BLaER1 (cell line): ENCODE data around the gene HOXB2.

Source experiments
- H3K27ac ChIP-seq: shearing (Covaris generic); formaldehyde crosslinking; 2 replicates; pipeline ENCODE4 v1.8.1; 2022
- H3K27me3 ChIP-seq: shearing (Covaris generic); formaldehyde crosslinking; 2 replicates; pipeline ENCODE4 v1.8.1; 2022
- H3K36me3 ChIP-seq: shearing (Covaris generic); formaldehyde crosslinking; 2 replicates; pipeline ENCODE4 v1.8.1; 2022
- H3K4me1 ChIP-seq: shearing (Covaris generic); formaldehyde crosslinking; 2 replicates; pipeline ENCODE4 v1.8.1; 2022
- H3K4me2 ChIP-seq: shearing (Covaris generic); formaldehyde crosslinking; 2 replicates; pipeline ENCODE4 v1.8.1; 2022
- H3K4me3 ChIP-seq: shearing (Covaris generic); formaldehyde crosslinking; 2 replicates; pipeline ENCODE4 v1.8.1; 2022
- H3K9ac ChIP-seq: shearing (Covaris generic); formaldehyde crosslinking; 2 replicates; pipeline ENCODE4 v1.8.1; 2022
- H3K9me3 ChIP-seq: shearing (Covaris generic); formaldehyde crosslinking; 2 replicates; pipeline ENCODE4 v1.8.1; 2022
- H4K20me1 ChIP-seq: shearing (Covaris generic); formaldehyde crosslinking; 2 replicates; pipeline ENCODE4 v1.8.1; 2022
- Cebpa-rat ChIP-seq: shearing (Covaris generic); IDR thresholded peaks from 2 replicates; pipeline ENCODE4 v1.8.1; 2022

HOXB2 gene

DNA sequence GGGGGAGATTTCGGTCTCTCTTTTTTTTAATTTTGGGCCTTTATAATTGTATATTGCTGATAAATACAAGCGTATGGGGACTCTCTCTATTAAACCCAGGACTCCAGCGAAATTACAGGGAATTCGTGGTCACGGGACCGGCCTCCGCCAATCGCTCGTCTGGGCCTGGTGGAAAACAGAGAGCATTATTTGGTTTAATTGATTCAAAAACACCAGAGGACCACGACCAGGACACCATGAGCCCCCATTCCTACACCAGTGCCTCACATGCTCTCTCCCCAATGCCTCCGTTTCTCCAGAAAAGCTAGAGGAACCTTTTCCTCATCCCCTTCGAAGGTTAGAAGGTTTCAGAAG, at the start of gene HOXB2:
TSS of gene HOXB2 (minus strand) at position 88 of the 354 bp plus-strand sequence. CDS start 198 bp downstream, outside the sequence.
- H3K27ac ChIP-seq: no peak within 1 kb of the TSS
- H3K4me2 ChIP-seq: no peak within 1 kb of the TSS
- no peak for TF ChIP-seq Cebpa-rat
- H3K4me3 ChIP-seq: no peak within 1 kb of the TSS
- H3K9me3 ChIP-seq: peaks cover 10% of the 10 kb centered on the region
- no peaks in the 10 kb centered on the region for H3K36me3 ChIP-seq
- no peak within 1 kb of the TSS for H3K9ac ChIP-seq
- peaks cover 100% of the 10 kb centered on the region for H3K27me3 ChIP-seq
- H3K4me1 ChIP-seq: no peaks in the 10 kb centered on the region; the same call in 1 of the 2 replicates
- peaks cover 92% of the 10 kb centered on the region for H4K20me1 ChIP-seq

DNA sequence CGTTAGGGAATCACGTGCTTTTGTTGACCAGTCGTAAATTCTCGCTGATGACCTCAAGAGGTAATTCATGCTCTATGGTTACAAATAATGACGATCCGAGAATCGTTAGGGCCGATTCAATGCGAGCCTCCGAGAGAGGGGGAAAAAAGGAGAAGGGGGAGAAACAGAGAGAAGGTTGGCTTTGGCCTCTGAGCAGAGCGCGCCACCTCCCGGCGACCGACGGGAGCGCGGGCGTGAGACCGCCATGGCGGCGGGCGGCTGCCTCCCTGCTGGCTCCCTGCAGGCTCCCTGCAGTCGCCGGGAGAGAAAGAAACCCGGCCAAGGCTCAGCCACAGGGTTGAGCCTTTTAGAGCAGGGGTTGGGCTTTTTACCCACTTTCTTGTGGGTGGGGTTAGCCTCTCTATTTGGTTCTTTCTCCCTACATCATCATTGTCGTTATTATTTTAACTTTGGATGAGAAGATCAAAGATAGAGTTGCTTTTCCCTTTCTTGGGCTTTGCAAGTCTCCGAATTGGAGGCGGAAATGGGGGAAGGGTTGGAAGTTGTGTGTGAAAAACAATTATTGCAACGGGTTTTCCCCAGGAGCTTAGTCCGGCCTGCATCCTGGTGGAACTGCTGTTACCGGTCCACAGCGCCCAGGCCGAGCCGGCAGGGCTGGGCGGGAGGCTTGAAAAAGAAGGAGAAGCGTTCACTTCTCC, 49.1 kb upstream of the HOXB2 start:
- no peak overlapping the region for H3K4me3 ChIP-seq
- H3K27ac ChIP-seq: no peak overlapping the region
- no peak overlapping the region for H3K9ac ChIP-seq
- H3K36me3 ChIP-seq: no peaks in the 10 kb centered on the region
- H3K27me3 ChIP-seq: peaks cover 100% of the 10 kb centered on the region
- no peak overlapping the region for H3K4me2 ChIP-seq
- H3K4me1 ChIP-seq: no peaks in the 10 kb centered on the region
- TF ChIP-seq Cebpa-rat: no peak
- H3K9me3 ChIP-seq: peaks cover 9% of the 10 kb centered on the region
- H4K20me1 ChIP-seq: peaks cover 97% of the 10 kb centered on the region

DNA sequence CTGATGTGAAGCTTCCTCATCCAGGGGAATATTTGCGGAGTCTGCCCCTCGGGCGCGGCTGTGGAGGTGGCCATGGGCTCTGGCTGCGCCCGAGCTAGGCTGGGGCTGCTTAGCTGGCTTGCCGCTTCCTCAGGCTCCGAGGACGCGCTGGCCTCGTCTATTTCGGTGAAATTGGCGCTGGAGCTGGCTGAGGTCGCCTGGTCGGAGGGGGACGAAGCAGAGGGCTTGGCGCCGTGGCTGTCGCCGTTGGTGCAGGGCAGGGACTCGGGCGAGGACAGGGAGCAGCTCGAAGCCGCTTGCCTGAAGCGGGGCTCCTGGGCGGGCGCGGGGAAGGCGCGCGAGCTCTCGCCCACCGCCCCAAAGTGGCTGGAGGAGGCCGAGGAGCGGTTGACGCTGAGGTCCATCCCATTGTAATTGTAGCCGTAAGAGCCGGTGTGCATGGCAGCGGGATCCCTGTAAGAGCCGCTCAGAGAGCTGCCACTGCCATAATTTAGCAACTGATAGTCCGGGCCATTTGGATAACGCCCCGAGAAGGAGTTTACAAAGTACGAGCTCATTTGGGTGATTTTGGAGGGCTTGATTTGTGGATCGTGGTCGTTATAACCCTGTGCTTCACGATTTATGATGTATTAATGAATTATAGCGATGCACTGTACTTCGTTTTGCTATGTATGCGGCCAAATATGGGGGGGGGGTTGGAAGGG, 48.4 kb upstream of the HOXB2 start, which contains the start of gene HOXB5:
TSS of gene HOXB5 (minus strand) at position 654 of the 704 bp plus-strand sequence. CDS start at position 557, 97 bp downstream.
- H3K4me2 ChIP-seq: peak within 1 kb of the TSS; percentile 7; the same call in 1 of the 2 replicates
- H3K27ac ChIP-seq: no peak within 1 kb of the TSS
- peaks cover 100% of the 10 kb centered on the region for H3K27me3 ChIP-seq

DNA sequence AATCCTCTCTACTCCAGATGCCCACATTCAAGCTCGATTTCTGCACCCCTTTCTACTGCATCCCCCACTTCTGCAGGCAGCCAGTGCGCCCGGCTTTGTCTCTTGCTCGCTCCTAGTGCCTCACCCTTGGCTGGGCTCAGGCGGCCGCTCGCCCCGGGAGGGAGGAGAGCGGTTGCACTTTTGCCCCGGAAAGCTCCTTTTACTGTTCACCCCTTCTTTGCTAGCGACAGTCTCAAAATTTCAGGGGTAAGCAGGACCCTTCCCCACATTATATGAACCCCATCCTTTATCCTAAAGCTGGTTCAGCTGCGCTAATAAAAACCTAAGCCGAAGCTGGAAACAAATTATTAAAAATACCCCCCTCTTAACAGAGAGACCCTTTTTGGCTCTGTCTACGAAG, 47.7 kb upstream of the HOXB2 start:
- no peak overlapping the region for H3K9ac ChIP-seq

More for the DNA sequence above, 48.4 kb upstream of the HOXB2 start, which contains the start of gene HOXB5:
- peaks cover 97% of the 10 kb centered on the region for H4K20me1 ChIP-seq
- H3K9ac ChIP-seq: no peak within 1 kb of the TSS
- no peaks in the 10 kb centered on the region for H3K36me3 ChIP-seq
- H3K4me1 ChIP-seq: no peaks in the 10 kb centered on the region
- no peak within 1 kb of the TSS for H3K4me3 ChIP-seq
- TF ChIP-seq Cebpa-rat: no peak
- peaks cover 9% of the 10 kb centered on the region for H3K9me3 ChIP-seq

DNA sequence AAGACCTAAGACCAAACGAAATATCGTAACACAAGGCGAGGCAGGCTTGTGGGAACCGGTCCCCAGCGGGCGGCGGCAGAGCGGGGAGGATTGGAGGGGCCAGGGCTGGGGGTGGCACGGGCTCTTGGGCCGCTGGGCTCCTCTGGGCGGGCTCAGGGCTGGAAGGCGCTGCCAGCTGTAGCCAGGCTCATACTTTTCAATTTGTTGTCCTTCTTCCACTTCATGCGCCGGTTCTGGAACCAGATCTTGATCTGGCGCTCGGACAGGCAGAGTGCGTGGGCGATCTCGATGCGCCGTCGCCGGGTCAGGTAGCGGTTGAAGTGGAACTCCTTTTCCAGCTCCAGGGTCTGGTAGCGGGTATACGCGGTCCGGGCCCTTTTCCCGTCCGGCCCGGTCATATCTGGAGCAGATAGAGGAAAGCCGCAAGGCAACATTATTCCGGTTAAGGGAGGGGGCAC, 47.2 kb upstream of the HOXB2 start:
- no peak for TF ChIP-seq Cebpa-rat
- Histone ChIP-seq H3K27ac (no peak overlapping the region), H3K4me2 (no peak overlapping the region), H3K9me3 (no peaks in the 10 kb centered on the region), H3K27me3 (peaks cover 100% of the 10 kb centered on the region), H3K4me3 (no peak overlapping the region), H3K4me1 (no peaks in the 10 kb centered on the region), H3K36me3 (no peaks in the 10 kb centered on the region), H4K20me1 (peaks cover 97% of the 10 kb centered on the region), H3K9ac (no peak overlapping the region)

More for the DNA sequence above, 47.7 kb upstream of the HOXB2 start:
- TF ChIP-seq Cebpa-rat: no peak
- Histone ChIP-seq H4K20me1 (peaks cover 97% of the 10 kb centered on the region), H3K4me3 (no peak overlapping the region), H3K27ac (no peak overlapping the region), H3K4me2 (no peak overlapping the region), H3K9me3 (peaks cover 4% of the 10 kb centered on the region; the same call in 1 of the 2 replicates), H3K36me3 (no peaks in the 10 kb centered on the region), H3K4me1 (no peaks in the 10 kb centered on the region), H3K27me3 (peaks cover 100% of the 10 kb centered on the region)

DNA sequence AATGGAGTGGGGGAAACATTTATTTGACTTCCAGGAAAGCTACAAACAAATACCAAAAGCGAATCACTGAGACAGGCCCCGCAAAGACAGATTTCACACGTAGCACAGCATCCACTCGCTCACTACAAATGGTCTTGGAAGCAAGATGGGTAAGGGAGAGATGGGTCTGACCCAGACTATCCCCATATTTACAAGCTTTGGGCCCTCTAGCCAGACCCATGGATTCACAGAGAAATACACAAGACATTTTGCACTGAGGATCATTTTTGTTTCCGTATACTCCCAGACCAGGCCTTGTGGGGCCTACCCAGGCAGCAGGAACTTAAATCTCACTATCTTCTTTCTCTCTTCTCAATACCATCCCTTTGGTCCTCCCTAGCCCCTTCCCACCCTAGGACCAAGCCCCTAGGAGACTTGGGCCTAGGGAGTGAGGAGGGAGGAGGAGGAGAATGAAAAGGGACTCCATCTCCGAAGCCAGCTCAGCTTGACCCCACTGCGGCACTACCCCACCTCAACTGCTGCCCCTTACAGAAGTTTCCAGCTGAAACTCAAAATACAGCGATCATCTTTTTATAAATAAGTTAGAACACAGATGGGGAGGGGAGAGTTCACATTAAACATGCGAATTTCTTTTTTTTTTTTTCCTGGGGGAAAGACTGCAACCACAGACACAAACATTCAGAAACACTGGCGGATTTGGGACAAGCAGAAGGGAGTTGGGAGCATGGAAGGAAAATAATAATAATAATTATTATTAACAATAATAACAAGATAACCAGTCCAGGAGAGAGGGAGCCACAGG, 46.5 kb upstream of the HOXB2 start:
- Histone ChIP-seq H3K36me3 (no peaks in the 10 kb centered on the region), H3K4me2 (no peak overlapping the region), H3K27me3 (peaks cover 100% of the 10 kb centered on the region), H3K4me1 (no peaks in the 10 kb centered on the region), H3K9ac (no peak overlapping the region), H3K27ac (no peak overlapping the region), H3K9me3 (no peaks in the 10 kb centered on the region), H3K4me3 (no peak overlapping the region), H4K20me1 (peaks cover 97% of the 10 kb centered on the region)
- TF ChIP-seq Cebpa-rat: no peak

DNA sequence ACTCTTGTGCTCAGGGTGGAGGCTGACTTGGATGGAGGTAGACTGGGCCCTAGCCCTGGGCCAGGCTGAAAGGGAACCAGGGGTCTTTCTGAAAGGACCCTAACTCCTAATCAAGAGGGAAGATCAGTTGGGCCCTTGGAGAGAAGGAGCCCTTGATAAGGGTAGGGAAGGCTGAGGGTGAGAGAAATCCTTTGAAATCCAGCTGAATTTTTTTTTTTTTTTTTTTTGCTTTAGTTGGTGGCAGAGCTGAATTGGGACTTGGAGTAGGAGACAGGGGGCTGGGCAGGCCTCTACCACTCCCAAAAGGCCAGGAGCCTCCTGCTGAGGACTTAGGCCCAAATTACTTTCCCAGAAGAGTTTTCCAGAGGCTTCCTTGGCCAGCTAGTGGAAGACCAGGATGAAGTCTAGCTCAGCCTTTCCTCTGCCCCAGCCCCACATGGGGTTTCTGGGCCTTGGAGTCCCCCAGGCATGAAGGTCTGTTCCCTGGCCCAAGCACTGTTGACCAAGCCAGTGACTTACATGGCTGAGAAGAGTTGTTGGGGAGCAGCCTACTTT, 45.8 kb upstream of the HOXB2 start:
- Histone ChIP-seq H3K4me3 (no peak overlapping the region), H3K27ac (no peak overlapping the region), H3K9ac (no peak overlapping the region), H3K9me3 (no peaks in the 10 kb centered on the region), H3K4me1 (peaks cover 3% of the 10 kb centered on the region; the same call in 1 of the 2 replicates), H4K20me1 (peaks cover 97% of the 10 kb centered on the region), H3K36me3 (no peaks in the 10 kb centered on the region), H3K4me2 (no peak overlapping the region), H3K27me3 (peaks cover 100% of the 10 kb centered on the region)
- TF ChIP-seq Cebpa-rat: no peak

DNA sequence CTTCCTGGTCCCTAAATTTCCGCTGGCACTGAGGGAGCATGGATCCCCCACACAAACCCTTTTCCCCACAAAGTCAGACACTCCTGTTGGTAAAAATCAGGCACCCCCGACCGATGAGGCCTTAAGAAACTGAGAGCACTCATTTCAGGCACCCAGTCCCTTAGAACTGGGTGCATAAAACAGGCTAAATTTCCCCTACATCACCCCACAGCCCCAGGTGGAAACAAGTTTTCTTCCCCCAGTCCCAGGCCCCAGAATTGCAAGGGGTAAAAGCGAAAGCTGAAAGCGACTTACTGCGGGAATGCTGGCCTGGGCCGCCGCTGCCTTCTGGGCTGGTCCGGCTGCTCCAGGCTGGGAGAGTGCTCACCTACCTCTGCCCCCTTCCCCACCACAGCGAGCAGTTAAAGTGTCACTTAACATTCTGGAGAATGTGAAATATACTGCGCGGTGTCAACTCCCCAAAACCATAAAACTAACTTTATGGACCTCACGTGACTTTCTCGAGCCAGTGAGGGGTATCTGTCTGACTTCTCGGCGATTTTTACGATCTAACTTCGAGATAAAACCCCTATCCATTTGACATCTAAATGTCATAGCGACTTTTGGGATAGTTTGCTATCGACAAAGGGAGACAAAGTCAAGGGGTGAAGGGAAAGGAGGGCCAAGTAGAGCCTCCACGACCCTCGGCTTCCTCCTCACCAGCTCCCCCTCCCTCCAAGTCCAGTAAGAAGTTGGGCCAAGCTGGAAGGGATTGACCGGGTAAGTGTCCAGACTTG, 45.1 kb upstream of the HOXB2 start, which contains the start of gene HOXB3:
TSS of gene HOXB3 (minus strand) at position 411 of the 776 bp plus-strand sequence. CDS start 37,767 bp downstream, outside the sequence.
- Histone ChIP-seq H3K36me3 (no peaks in the 10 kb centered on the region), H3K27ac (no peak within 1 kb of the TSS), H4K20me1 (peaks cover 97% of the 10 kb centered on the region), H3K4me2 (no peak within 1 kb of the TSS), H3K27me3 (peaks cover 100% of the 10 kb centered on the region), H3K4me1 (peaks cover 5% of the 10 kb centered on the region; the same call in 1 of the 2 replicates), H3K4me3 (no peak within 1 kb of the TSS), H3K9me3 (no peaks in the 10 kb centered on the region), H3K9ac (no peak within 1 kb of the TSS)
- TF ChIP-seq Cebpa-rat: no peak
